ENCODE data around the gene CCDC102A.

DNA sequence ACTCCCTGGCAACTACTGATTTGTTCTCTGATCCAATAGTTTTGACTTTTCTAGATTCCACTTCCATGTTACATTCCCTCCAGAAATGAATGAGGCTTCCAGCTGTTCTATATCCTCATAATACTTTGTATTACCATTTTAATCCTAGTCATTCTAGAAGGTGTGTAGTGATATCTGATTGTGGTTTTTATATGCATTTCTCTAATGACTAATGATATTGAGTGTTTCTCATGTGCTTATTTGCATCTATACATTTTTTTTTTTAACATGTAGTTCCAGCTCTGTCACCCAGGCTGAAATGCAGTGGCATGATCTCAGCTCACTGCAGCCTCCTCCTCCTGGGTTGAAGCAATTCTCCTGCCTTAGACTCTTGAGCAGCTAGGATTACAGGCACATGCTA, 13.4 kb upstream of the CCDC102A start:
- TF ChIP-seq CTCF (conservative IDR thresholded peaks at IDR 0.05 in 1 of 2, IDR thresholded peaks at IDR 0.05 in 1 of 2; ENCODE audit: extremely low read depth in 1 of 2, insufficient read depth in 1 of 2, low read depth in 1 of 2, low read length in 2 of 2) (no peak), EZH2 (IDR thresholded peaks at IDR 0.05; ENCODE audit: borderline replicate concordance, low read length) (no peak)

Data from mammary epithelial cell (primary cell).